ENCODE measurements around the gene UBE2QL1.

GRCh38 chr5:6502421-6502820 lies 53.8 kb downstream of the UBE2QL1 start:
- no peak for TF ChIP-seq CTCF (IDR thresholded peaks at IDR 0.05)
- TF ChIP-seq POLR2A (IDR thresholded peaks at IDR 0.05), result no peak
- no peak for TF ChIP-seq POLR2AphosphoS5 (IDR thresholded peaks at IDR 0.05)
